IPS-NIHi11 (cell line): ENCODE data around the gene ALK.
A peak's percentile ranks its signal among the peaks of the same experiment; 100 is the strongest.

Source experiments
- DNase-seq: peaks from one replicate; pipeline ENCODE4 v3.0.0; 2012; ENCODE audit warnings: mixed read lengths, low spot score

ALK gene

GRCh38 chr2:29222381-29223179, 698.8 kb downstream of the ALK start:
- DNase-seq: no peak

GRCh38 chr2:29220506-29221270, 700.7 kb downstream of the ALK start:
- DNase-seq: no peak

GRCh38 chr2:29219374-29219773, 702.0 kb downstream of the ALK start:
- DNase-seq: no peak

- DNase-seq: no peak
Measured at GRCh38 chr2:29218550-29219125, 702.7 kb downstream of the ALK start.

- DNase-seq: no peak
Measured at GRCh38 chr2:29218071-29218470, 703.3 kb downstream of the ALK start.

- DNase-seq: no peak
Measured at GRCh38 chr2:29216609-29216909, 704.8 kb downstream of the ALK start.

- DNase-seq: no peak
Measured at GRCh38 chr2:29215739-29216608, 705.4 kb downstream of the ALK start.

- DNase-seq: no peak
Measured at GRCh38 chr2:29215073-29215472, 706.3 kb downstream of the ALK start.

GRCh38 chr2:29213888-29214291, 707.5 kb downstream of the ALK start:
- DNase-seq: no peak

- no peak for DNase-seq
Measured at GRCh38 chr2:29212009-29212408, 709.4 kb downstream of the ALK start.

GRCh38 chr2:29209551-29209950, 711.8 kb downstream of the ALK start:
- no peak for DNase-seq

GRCh38 chr2:29207352-29208148, 713.8 kb downstream of the ALK start:
- DNase-seq: no peak

GRCh38 chr2:29206941-29207340, 714.4 kb downstream of the ALK start:
- no peak for DNase-seq

GRCh38 chr2:29202819-29203495, 718.4 kb downstream of the ALK start:
- DNase-seq: no peak

- DNase-seq: peak; percentile 43
Measured at GRCh38 chr2:29201979-29202378, 719.4 kb downstream of the ALK start.

- peak; percentile 87 for DNase-seq
Measured at GRCh38 chr2:29196792-29197788, 724.3 kb downstream of the ALK start.

- no peak for DNase-seq
Measured at GRCh38 chr2:29195796-29196195, 725.6 kb downstream of the ALK start.

GRCh38 chr2:29193681-29194080, 727.7 kb downstream of the ALK start:
- DNase-seq: no peak

GRCh38 chr2:29193111-29193510, 728.3 kb downstream of the ALK start:
- DNase-seq: no peak

- no peak for DNase-seq
Measured at GRCh38 chr2:29192526-29192925, 728.9 kb downstream of the ALK start.
